HepG2 (cell line): ENCODE measurements around the gene MCRIP2. TPM values are rescaled to one million over a fixed set of nuclear protein-coding genes. Genes with fewer than 3 reads are reported as not detected.

Experiments
- ADNP ChIP-seq: sonication (generic); formaldehyde crosslinking; IDR thresholded peaks from 2 replicates; pipeline ENCODE4 v1.4.0; 2020; ENCODE audit warnings: missing genetic modification reagents
- ASH2L ChIP-seq: fragments of 300-600, 200-600 bp; sonication (generic); IDR thresholded peaks from 2 replicates; pipeline ENCODE4 v1.7.0; 2017; ENCODE audit warnings: low read depth, mild to moderate bottlenecking, moderate library complexity, mixed read lengths, low read length; ENCODE audit not compliant: insufficient read length
- ATF6 ChIP-seq: sonication (generic); formaldehyde crosslinking; conservative IDR thresholded peaks from 2 replicates; pipeline ENCODE4 v1.4.0; 2020; ENCODE audit warnings: missing genetic modification reagents
- CSRNP1 ChIP-seq: sonication (generic); formaldehyde crosslinking; IDR thresholded peaks from 2 replicates; pipeline ENCODE4 v1.8.1; 2023; ENCODE audit warnings: mild to moderate bottlenecking, missing genetic modification reagents
- IRF9 ChIP-seq: sonication (generic); formaldehyde crosslinking; IDR thresholded peaks from 2 replicates; pipeline ENCODE4 v1.8.0; 2022; ENCODE audit warnings: missing genetic modification reagents, mild to moderate bottlenecking, borderline replicate concordance
- MLLT10 ChIP-seq: sonication (generic); formaldehyde crosslinking; IDR thresholded peaks from 2 replicates; pipeline ENCODE4 v1.4.0; 2020; ENCODE audit warnings: missing genetic modification reagents
- NR2C2 ChIP-seq: sonication (generic); formaldehyde crosslinking; IDR thresholded peaks from 2 replicates; pipeline ENCODE4 v1.4.0; 2020; ENCODE audit warnings: missing genetic modification reagents, mild to moderate bottlenecking, moderate library complexity, borderline replicate concordance
- TEAD2 ChIP-seq: sonication (generic); formaldehyde crosslinking; IDR thresholded peaks from 2 replicates; pipeline ENCODE4 v1.9.0; 2021; ENCODE audit warnings: missing genetic modification reagents
- U2AF1 ChIP-seq: fragments of 200-400 bp; formaldehyde crosslinking; optimal IDR thresholded peaks from 2 replicates; pipeline ENCODE3; 2017; ENCODE audit warnings: mild to moderate bottlenecking, low read depth, low read length
- ZBED4 ChIP-seq: sonication (generic); formaldehyde crosslinking; IDR thresholded peaks from 2 replicates; pipeline ENCODE4 v1.4.0; 2020; ENCODE audit warnings: missing genetic modification reagents, borderline replicate concordance
- ZKSCAN1 ChIP-seq: fragments of 150-350 bp; IDR thresholded peaks from 2 replicates; pipeline ENCODE4 v1.6.1; 2014; ENCODE audit warnings: low read length
- ZNF296 ChIP-seq: sonication (generic); formaldehyde crosslinking; conservative IDR thresholded peaks from 2 replicates; pipeline ENCODE4 v1.5.0; 2020; ENCODE audit warnings: mild to moderate bottlenecking, missing genetic modification reagents
- ZNF337 ChIP-seq: sonication (generic); formaldehyde crosslinking; IDR thresholded peaks from 2 replicates; pipeline ENCODE4 v1.5.1; 2020; ENCODE audit warnings: missing genetic modification reagents, low read depth, mild to moderate bottlenecking, borderline replicate concordance
- ZNF607 ChIP-seq: sonication (generic); formaldehyde crosslinking; IDR thresholded peaks from 2 replicates; pipeline ENCODE4 v1.5.1; 2020; ENCODE audit warnings: missing genetic modification reagents, mild to moderate bottlenecking, borderline replicate concordance
- ZNF691 ChIP-seq: sonication (generic); formaldehyde crosslinking; IDR thresholded peaks from 2 replicates; pipeline ENCODE4 v1.4.0; 2020; ENCODE audit warnings: missing genetic modification reagents, low read depth, mild to moderate bottlenecking, borderline replicate concordance
- polyA plus RNA-seq, 8 experiments: library from polyadenylated mRNA; depleted of rRNA in 3 of 8; stranded (reverse) in 7 of 8; unstranded in 1 of 8; fragments of >200 nt; fragmentation: Illumina TruSeq in 4 of 8; extraction: Trizol in 4 of 8; gene quantifications; 2 replicates each; pipeline versions ENCODE4 v1.2.1 to v1.2.3, GENCODE V29; 2011 to 2016; ENCODE audit warnings: low read depth in 4 of 8, missing spikeins in 1 of 8, mixed read lengths in 1 of 8; ENCODE audit not compliant: insufficient read depth in 1 of 8
- total RNA-seq, 5 experiments: library from RNA; depleted of rRNA; stranded (reverse); fragments of >200 nt; fragmentation: Illumina TruSeq; extraction: Trizol; gene quantifications; 2 replicates each; pipeline ENCODE4 v1.2.3, GENCODE V29; 2016; ENCODE audit warnings: low read depth in 1 of 5
- TF ChIP-seq, protein P1 (sequence below): sonication (generic); formaldehyde crosslinking; conservative IDR thresholded peaks from 2 replicates; pipeline ENCODE4 v1.4.0; 2020; ENCODE audit warnings: missing genetic modification reagents
- TF ChIP-seq, protein P2 (sequence below): sonication (generic); formaldehyde crosslinking; IDR thresholded peaks from 2 replicates; pipeline ENCODE4 v1.9.0; 2021; ENCODE audit warnings: missing genetic modification reagents, mild to moderate bottlenecking, borderline replicate concordance

MCRIP2 gene
- total and polyA plus RNA-seq, 2 of the 13 experiments (the other 11 are each of a cell fraction or from before 2014, with no cell fraction given) = 39.6 to 76.7 TPM

- TF ChIP-seq NR2C2 (CRISPR knock-in tag) (peak; percentile 72), ZBED4 (no peak), ZNF691 (CRISPR knock-in tag) (no peak), IRF9 (CRISPR knock-in tag) (no peak), ADNP (no peak), TEAD2 (CRISPR knock-in tag) (no peak), ATF6 (no peak), MLLT10 (no peak), ZNF337 (CRISPR knock-in tag) (no peak), U2AF1 (no peak), ZNF607 (CRISPR knock-in tag) (no peak), ZKSCAN1 (no peak), ZNF296 (CRISPR knock-in tag) (no peak), ASH2L (peak; percentile 2), CSRNP1 (no peak)
- TF ChIP-seq, protein P1, sequence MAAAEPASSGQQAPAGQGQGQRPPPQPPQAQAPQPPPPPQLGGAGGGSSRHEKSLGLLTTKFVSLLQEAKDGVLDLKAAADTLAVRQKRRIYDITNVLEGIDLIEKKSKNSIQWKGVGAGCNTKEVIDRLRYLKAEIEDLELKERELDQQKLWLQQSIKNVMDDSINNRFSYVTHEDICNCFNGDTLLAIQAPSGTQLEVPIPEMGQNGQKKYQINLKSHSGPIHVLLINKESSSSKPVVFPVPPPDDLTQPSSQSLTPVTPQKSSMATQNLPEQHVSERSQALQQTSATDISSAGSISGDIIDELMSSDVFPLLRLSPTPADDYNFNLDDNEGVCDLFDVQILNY (CRISPR knock-in tag) = no peak
- TF ChIP-seq, protein P2, sequence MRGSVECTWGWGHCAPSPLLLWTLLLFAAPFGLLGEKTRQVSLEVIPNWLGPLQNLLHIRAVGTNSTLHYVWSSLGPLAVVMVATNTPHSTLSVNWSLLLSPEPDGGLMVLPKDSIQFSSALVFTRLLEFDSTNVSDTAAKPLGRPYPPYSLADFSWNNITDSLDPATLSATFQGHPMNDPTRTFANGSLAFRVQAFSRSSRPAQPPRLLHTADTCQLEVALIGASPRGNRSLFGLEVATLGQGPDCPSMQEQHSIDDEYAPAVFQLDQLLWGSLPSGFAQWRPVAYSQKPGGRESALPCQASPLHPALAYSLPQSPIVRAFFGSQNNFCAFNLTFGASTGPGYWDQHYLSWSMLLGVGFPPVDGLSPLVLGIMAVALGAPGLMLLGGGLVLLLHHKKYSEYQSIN (CRISPR knock-in tag) = no peak
Observed at GRCh38 chr16:629833-630248, 11.8 kb upstream of the MCRIP2 start (continued).
